ENCODE results near the gene FAM53A. TPM values are rescaled to one million over a fixed set of nuclear protein-coding genes. Genes with fewer than 3 reads are reported as not detected.

FAM53A gene
- total and polyA plus RNA-seq, 8 donors, result 1.5 to 4.3 (median 2.3) TPM

DNA sequence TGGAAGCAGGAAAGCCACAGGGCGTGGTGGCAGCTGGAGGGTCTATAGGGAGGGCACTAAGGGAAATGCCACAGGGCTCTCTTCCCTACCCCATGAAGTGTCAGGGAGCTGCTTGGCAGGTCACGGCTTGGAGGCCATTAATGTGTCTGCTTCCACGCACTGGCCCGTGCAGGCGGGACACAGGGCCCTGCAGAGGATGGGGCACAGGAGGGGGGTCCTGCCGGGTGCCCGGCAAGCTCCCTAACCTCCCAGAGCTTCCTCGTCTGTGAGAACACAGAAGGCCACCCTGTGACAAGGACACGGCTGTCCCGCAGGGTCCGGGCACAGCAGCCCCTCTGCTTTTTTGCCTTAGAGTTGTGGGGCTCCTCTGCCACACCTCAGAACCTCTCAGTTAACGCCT is 25.5 kb downstream of the FAM53A start:
- DNase-seq (no peak), ATAC-seq (no peak)
- TF ChIP-seq, protein P1, sequence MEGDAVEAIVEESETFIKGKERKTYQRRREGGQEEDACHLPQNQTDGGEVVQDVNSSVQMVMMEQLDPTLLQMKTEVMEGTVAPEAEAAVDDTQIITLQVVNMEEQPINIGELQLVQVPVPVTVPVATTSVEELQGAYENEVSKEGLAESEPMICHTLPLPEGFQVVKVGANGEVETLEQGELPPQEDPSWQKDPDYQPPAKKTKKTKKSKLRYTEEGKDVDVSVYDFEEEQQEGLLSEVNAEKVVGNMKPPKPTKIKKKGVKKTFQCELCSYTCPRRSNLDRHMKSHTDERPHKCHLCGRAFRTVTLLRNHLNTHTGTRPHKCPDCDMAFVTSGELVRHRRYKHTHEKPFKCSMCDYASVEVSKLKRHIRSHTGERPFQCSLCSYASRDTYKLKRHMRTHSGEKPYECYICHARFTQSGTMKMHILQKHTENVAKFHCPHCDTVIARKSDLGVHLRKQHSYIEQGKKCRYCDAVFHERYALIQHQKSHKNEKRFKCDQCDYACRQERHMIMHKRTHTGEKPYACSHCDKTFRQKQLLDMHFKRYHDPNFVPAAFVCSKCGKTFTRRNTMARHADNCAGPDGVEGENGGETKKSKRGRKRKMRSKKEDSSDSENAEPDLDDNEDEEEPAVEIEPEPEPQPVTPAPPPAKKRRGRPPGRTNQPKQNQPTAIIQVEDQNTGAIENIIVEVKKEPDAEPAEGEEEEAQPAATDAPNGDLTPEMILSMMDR (IDR thresholded peaks at IDR 0.05), result no peak
- Histone ChIP-seq H3K27me3 (no peaks in the 10 kb centered on the region), H3K36me3 (peaks cover 0 to 8% of the 10 kb centered on the region in 2 donors), H3K4me1 (no peaks in the 10 kb centered on the region), H3K9me3 (no peaks in the 10 kb centered on the region), H3K4me3 (no peak overlapping the region), H3K27ac (no peak overlapping the region)
- intact Hi-C loops (cut with DNase I), result no loop called here

DNA sequence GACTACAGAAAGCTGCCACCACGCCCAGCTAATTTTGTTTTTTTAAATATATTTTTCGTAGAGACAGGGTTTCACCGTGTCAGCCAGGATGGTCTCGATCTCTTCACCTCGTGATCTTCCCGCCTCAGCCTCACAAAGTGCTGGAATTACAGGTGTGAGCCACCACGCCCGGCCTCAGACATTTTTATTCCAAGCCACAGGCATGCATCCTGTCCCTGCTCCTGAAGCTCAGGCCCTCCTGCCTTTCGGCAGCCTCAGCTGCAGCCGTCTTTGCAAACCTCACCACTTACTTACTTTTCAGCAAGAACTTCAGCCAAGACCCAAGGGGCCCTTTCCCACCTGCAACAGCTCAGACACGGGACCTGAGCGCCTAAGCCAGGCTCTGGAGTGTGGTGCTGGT is 26.0 kb downstream of the FAM53A start:
- Histone ChIP-seq H3K4me1 (no peaks in the 10 kb centered on the region), H3K27ac (no peak overlapping the region), H3K9me3 (no peaks in the 10 kb centered on the region), H3K27me3 (no peaks in the 10 kb centered on the region), H3K4me3 (no peak overlapping the region), H3K36me3 (peaks cover 0 to 8% of the 10 kb centered on the region in 2 donors)
- DNase-seq (no peak), ATAC-seq (no peak)
- TF ChIP-seq, protein P1 (IDR thresholded peaks at IDR 0.05), result no peak
- intact Hi-C loops (cut with DNase I), result no loop called here

DNA sequence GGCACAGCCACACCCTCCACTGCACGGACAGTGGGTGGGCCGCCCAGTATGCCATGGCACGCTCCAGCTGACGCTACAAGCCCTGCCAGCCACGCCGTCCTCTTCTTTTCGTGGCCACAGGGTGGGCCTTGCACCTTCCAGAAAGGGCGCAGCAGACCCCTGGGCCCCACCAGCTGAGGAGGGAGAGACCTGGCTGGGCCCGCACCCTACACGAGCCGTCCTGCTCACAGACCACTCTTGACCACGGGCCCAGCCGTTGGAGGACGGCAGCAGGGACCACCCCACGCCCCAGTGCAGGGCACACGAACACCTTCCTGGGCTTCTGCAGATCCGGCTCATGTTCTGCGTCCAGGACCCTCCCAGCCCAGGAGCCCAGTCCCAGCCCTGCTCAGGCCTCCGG is 27.1 kb downstream of the FAM53A start:
- Histone ChIP-seq H3K36me3 (peaks cover 0 to 8% of the 10 kb centered on the region in 2 donors), H3K9me3 (no peaks in the 10 kb centered on the region), H3K27ac (no peak overlapping the region), H3K4me3 (no peak overlapping the region), H3K27me3 (no peaks in the 10 kb centered on the region), H3K4me1 (no peaks in the 10 kb centered on the region)
- no peak for ATAC-seq
- TF ChIP-seq, protein P1 (IDR thresholded peaks at IDR 0.05), result no peak
- intact Hi-C loops (cut with DNase I), result no loop called here
- DNase-seq, result no peak

DNA sequence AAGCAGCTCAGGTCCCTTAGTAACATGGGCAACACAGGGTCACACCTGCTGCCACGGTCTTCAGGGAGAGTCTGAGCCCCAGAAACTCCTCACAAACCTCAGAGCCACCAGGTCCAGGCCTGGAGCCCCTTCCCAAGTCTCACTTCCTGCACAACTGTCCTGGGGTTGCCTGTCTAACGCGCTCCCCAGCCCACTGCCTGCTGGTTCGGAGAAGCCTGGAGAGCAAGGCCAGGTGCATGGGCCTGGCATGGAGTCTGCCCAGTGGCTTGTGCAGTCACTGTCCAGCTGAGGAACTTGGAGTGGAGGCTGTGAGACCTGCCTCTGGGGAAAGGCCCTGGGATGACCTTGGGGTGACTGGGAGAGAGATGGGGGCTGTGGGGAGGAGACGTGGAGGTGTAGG is 28.0 kb downstream of the FAM53A start:
- peaks cover 0 to 8% of the 10 kb centered on the region in 2 donors for H3K36me3 ChIP-seq
- H3K4me3 ChIP-seq, result no peak overlapping the region
- H3K27ac ChIP-seq, result no peak overlapping the region
- no peaks in the 10 kb centered on the region for H3K4me1 ChIP-seq
- DNase-seq (no peak), ATAC-seq (no peak)
- intact Hi-C loops (cut with DNase I), result no loop called here
- TF ChIP-seq, protein P1 (IDR thresholded peaks at IDR 0.05), result no peak
- H3K9me3 ChIP-seq, result no peaks in the 10 kb centered on the region
- no peaks in the 10 kb centered on the region for H3K27me3 ChIP-seq

DNA sequence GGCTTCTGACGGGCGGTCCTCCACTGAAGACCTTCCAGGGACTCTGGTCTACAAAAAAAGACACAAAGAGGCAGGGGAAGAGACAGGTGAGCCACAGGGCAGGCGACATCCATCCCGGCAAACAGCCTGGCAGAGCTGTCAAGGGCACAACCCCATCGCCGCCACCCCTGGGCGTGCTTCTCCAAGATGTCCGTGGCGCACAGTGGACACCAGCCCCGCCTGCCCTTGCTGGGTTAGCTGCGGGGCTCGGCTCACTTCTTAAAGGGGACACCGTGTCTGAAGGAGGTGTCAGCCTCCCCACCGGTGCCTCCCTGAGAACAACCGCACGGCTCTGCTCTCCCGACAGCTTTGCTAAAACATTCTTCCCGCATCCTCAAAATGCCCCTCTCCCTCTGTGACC is 28.4 kb downstream of the FAM53A start:
- no peaks in the 10 kb centered on the region for H3K27me3 ChIP-seq
- H3K36me3 ChIP-seq, result peaks cover 0 to 8% of the 10 kb centered on the region in 2 donors
- H3K4me3 ChIP-seq, result no peak overlapping the region
- no peak for ATAC-seq
- intact Hi-C loops (cut with DNase I), result no loop called here
- H3K27ac ChIP-seq, result no peak overlapping the region
- no peak for DNase-seq
- no peaks in the 10 kb centered on the region for H3K9me3 ChIP-seq
- H3K4me1 ChIP-seq, result no peaks in the 10 kb centered on the region
- TF ChIP-seq, protein P1 (IDR thresholded peaks at IDR 0.05), result no peak

All from left lung (tissue), 10 donors.